Activated T-cell treated with anti-CD3 and anti-CD28 coated beads, Interleukin-2, amount 50 U/mL, for 1 hour (primary cell): ENCODE data around the gene ITFG2.
"Not testable (repeated sequence)": the region's sequence is repeated elsewhere in the genome, so short reads cannot be mapped to it uniquely, and the experiment has no call there.

Experiments used
- DNase-seq: peaks from one replicate; pipeline ENCODE4 v3.0.0-alpha.2; 2020

ITFG2 gene

GRCh38 chr12:2864198-2864597, 51.7 kb downstream of the ITFG2 start:
- no peak for DNase-seq

GRCh38 chr12:2868986-2869632, 56.6 kb downstream of the ITFG2 start:
- DNase-seq = not testable (repeated sequence)
